Gastroesophageal sphincter (tissue), 3 donors: ENCODE measurements around the gene PDE4A.
"Not testable (repeated sequence)": the region's sequence is repeated elsewhere in the genome, so short reads cannot be mapped to it uniquely, and the experiment has no call there.

Experiments used
- CTCF ChIP-seq, 4 experiments: fragments of 200-600 bp in 2 of 4; fragments of 450-650 bp in 2 of 4; sonication (generic) in 1 of 4; IDR thresholded peaks; one replicate each; pipeline ENCODE4 v1.5.1; 2017 to 2019; ENCODE audit warnings: antibody characterized with exemption in 4 of 4, mild to moderate bottlenecking in 2 of 4, moderate library complexity in 2 of 4
- EP300 ChIP-seq: sonication (generic); formaldehyde crosslinking; IDR thresholded peaks from one replicate; pipeline ENCODE4 v1.6.1; 2017; ENCODE audit warnings: antibody characterized with exemption, mild to moderate bottlenecking
- POLR2A ChIP-seq, 2 donors: fragments of 450-650 bp; IDR thresholded peaks; one replicate each; pipeline ENCODE4 v1.6.1; 2017; ENCODE audit warnings: antibody characterized with exemption in 2 of 2, mild to moderate bottlenecking in 2 of 2, moderate library complexity in 1 of 2
- POLR2AphosphoS5 ChIP-seq: sonication (generic); formaldehyde crosslinking; IDR thresholded peaks from one replicate; pipeline ENCODE4 v1.6.1; 2017; ENCODE audit warnings: antibody characterized with exemption

GRCh38 chr19:10399340-10399739 is 21.0 kb upstream of the PDE4A start:
- TF ChIP-seq POLR2A (IDR thresholded peaks at IDR 0.05); CTCF (IDR thresholded peaks at IDR 0.05); POLR2AphosphoS5; EP300: not testable (repeated sequence)
